Activated T-cell treated with anti-CD3 and anti-CD28 coated beads for 48 hours (primary cell): ENCODE data around the gene CYP4F12.
"Not testable (repeated sequence)": the region's sequence is repeated elsewhere in the genome, so short reads cannot be mapped to it uniquely, and the experiment has no call there.

Source experiments
- DNase-seq: peaks from one replicate; pipeline ENCODE4 v3.0.0-alpha.2; 2020; ENCODE audit warnings: low read depth

CYP4F12 gene

DNA sequence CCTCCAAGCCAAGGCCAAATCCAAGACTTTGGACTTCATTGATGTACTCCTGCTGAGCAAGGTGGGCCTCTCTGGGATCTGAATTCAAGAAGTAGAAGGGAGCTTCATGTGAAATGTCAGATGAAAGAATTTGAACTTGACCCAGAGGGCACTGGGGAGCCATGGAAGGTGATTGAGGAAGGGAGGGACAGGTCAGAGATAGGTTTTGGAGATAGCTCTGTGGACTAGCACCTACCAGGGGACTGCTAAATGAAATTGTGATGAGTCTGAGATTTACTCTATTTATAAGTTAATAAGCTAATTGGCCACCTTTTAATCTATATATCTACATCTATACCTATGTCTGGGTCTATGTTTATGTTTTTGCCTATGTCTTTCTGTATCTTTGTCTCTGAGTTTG, 22.8 kb upstream of the CYP4F12 start:
- DNase-seq, result not testable (repeated sequence)

- DNase-seq, result no peak
These were observed 21.1 kb upstream of the CYP4F12 start for GRCh38 chr19:15651791-15652190.

GRCh38 chr19:15652559-15653278, 20.2 kb upstream of the CYP4F12 start:
- no peak for DNase-seq

- no peak for DNase-seq
These were observed 16.4 kb upstream of the CYP4F12 start for GRCh38 chr19:15656467-15656866.

DNA sequence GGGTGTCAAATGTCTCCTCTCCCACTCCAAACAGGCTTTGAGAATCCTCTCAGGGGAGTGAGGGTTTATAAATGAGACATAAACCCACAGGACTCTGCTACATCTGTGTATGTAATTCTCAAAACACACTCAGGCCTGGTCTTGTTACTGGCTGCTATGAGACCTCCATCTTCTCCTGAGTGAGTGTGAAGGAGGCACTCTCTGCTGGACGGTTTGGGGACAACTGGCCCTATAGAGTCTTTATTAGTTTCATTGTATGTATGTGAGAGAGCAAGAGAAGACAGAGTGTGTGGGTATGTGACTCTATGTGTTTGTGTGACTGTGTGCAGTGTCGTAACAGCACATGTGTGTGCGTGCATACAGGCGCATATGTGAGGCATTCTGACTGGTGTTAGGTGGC, 9.6 kb upstream of the CYP4F12 start:
- DNase-seq, result no peak

DNA sequence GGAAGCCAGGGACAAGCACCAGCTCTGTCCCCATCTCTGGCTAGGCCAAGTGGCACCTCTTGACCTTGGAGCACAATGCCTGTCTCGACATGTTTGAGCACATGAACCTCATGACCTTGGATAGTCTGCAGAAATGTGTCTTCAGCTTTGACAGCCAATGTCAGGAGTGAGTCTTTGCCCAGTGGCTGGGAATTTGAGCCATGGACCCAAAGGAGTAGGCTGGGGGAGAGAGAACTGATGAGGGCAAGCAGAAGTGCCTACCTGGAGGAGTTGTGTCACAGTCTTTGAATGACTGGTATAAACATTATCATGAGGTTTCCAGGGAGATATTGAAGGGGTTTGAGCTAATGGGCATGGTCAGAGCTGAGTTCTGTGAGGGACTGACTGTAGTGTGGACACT, 6.7 kb upstream of the CYP4F12 start:
- DNase-seq, result no peak

DNA sequence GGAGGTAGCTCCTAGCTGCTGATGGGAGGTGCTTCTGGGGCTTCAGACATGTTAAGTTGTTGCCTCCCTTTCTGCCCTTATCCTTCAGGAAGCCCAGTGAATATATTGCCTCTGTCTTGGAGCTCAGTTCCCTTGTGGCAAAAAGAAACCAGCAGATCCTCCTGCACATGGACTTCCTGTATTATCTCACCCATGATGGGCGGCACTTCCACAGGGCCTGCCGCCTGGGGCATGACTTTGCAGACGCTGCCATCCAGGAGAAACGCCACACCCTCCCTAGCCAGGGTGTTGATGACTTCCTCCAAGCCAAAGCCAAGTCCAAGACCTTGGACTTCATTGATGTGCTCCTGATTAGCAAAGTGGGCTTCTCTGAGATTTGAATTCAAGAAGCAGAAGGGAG, 6.0 kb upstream of the CYP4F12 start:
- no peak for DNase-seq

GRCh38 chr19:15669440-15669839, 3.4 kb upstream of the CYP4F12 start:
- no peak for DNase-seq

DNA sequence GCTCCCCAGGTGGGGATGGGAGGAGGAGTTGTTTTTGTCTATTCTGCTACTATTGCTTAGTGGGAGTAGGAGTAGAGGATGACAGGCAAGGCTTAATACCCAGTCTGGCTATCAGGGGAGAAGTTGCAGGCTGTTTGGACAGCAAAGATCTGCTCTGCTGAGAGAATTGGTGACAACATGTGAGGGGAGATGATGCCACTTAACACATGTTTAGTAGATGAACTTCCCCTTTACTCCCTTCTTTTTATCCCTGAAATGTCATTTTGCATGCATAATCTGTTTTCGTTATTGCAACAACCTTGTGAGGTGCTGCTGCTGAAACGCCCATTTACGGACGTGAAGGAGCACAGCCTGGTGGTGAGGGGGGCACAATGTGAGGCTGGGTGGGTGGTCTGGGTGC, 3.0 kb upstream of the CYP4F12 start:
- no peak for DNase-seq

- DNase-seq, result no peak
These were observed 1.6 kb upstream of the CYP4F12 start for GRCh38 chr19:15671237-15671821.

DNA sequence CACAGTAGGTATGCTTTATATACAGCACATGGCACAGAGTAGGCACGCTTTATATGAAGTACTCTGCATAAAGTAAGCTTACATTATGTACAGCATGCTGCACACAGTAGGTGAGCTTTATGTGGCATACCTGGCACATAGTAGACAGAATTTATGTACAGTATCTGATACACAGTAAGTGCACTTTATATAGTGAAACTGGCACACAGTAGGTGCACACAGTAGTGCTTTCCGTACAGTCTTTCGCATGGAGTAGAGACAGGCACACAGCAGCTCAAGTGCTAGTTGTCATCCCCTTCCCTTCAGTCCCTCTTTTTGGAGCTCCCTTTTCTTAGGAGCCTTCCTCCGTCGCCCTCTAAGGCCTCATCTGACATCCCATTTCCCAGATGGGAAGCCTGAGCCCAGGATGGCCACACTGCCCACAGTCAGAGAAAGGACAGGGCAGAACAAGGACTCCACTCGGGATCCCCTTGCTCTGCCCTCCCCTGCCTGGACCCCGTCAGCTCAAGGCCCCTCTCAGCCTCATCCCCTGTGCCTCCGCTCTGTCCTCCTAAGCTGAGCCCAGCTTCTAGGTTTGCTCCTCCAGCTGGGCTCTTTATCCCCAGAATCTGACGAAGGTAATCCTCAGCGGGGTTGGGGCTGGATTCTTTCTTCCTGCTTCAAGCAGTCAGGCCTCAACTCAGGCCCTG, 852 bp upstream of the CYP4F12 start:
- no peak for DNase-seq

GRCh38 chr19:15673176-15673654, 328 bp downstream of the CYP4F12 start:
- no peak for DNase-seq

- no peak for DNase-seq
These were observed 2.7 kb downstream of the CYP4F12 start for GRCh38 chr19:15675560-15675959.

DNA sequence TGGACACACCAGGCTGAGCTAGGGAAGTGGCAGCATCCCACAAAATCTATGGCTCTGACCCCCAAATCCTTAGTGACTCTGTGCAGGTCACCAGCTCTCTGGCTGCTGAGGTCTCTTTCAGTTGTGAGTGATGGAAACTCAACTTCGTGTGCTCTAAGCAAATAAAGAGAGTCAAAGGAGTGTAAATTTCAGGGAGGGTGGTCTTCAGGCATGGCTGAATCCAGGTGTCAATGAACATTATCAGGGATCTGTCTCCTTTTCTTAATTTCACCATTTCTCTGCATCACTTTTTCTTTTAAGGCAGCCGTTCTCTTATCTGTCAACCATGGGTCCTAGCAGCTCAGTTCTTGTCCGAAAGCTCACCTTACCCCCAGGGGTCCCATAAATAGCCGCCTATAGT, 6.2 kb downstream of the CYP4F12 start:
- no peak for DNase-seq

GRCh38 chr19:15679865-15680264, 7.0 kb downstream of the CYP4F12 start:
- DNase-seq, result not testable (repeated sequence)

GRCh38 chr19:15680478-15681322, 7.8 kb downstream of the CYP4F12 start:
- DNase-seq, result no peak

GRCh38 chr19:15683411-15683810, 10.5 kb downstream of the CYP4F12 start:
- no peak for DNase-seq

DNA sequence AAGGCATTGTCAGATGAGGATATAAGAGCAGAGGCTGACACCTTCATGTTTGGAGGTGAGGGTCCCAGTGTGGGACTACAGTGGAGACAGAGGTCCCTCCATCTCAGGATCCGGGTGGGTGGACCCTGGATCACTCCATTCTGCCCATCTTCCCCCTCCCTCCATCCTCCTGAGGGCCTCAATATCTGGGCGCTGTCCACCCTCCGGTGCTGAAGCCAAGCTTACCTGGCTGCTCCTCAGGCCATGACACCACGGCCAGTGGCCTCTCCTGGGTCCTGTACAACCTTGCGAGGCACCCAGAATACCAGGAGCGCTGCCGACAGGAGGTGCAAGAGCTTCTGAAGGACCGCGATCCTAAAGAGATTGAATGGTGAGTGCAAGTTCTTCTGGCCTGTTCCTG, 11.9 kb downstream of the CYP4F12 start:
- no peak for DNase-seq

DNA sequence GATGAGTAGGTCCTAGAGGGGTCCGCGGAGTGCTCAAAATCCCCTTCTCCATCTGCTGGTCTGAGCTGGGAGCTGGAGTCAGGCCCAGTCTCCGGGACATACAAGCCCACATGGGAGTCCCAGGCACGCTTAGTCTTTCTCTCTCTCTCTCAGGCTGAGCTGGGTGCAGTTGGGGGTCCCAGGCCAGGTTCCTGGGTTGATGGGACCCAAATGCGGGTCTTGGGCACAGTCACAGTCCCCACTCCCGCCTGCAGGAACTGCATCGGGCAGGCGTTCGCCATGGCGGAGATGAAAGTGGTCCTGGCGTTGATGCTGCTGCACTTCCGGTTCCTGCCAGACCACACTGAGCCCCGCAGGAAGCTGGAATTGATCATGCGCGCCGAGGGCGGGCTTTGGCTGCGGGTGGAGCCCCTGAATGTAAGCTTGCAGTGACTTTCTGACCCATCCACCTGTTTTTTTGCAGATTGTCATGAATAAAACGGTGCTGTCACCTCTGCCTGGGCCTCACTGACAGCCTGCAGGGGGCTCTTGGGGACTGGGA, 23.8 kb downstream of the CYP4F12 start:
- no peak for DNase-seq

GRCh38 chr19:15701757-15702533, 29.1 kb downstream of the CYP4F12 start:
- DNase-seq, result no peak

GRCh38 chr19:15702534-15702930, 29.6 kb downstream of the CYP4F12 start:
- DNase-seq, result peak; percentile 15
